ENCODE measurements around the gene S100A8.

- no peak for TF ChIP-seq CTCF (IDR thresholded peaks at IDR 0.05; ENCODE audit: low read depth, low read length)
- TF ChIP-seq EZH2phosphoT487 (IDR thresholded peaks at IDR 0.05; ENCODE audit: low read depth), result no peak
These were observed 37.3 kb upstream of the S100A8 start for GRCh38 chr1:153428073-153428638.

All from OCI-LY3 (cell line).